Activated naive CD4-positive, alpha-beta T cell treated with anti-CD3 and anti-CD28 coated beads, Interleukin-2, amount 50 U/mL, for 72 hours (primary cell): ENCODE data around the gene GPC6. TPM values are rescaled to one million over a fixed set of nuclear protein-coding genes. Genes with fewer than 3 reads are reported as not detected.

Experiments
- ATAC-seq, 2 donors: fragments of 150-1000 bp; cut with Tn5 transposase; 2 replicates each; pipeline ENCODE4 v1.10.0; 2021; ENCODE audit warnings: mild to moderate bottlenecking in 2 of 2, moderate library complexity in 2 of 2
- DNase-seq, 2 donors: peaks; one replicate each; pipeline ENCODE4 v3.0.0; 2021 to 2022; ENCODE audit warnings: low spot score in 2 of 2
- H3K27ac Mint-ChIP-seq, 2 donors: one replicate each; pipeline ENCODE4 v1.8.0; 2022; ENCODE audit warnings: mild to moderate bottlenecking in 2 of 2, mixed read lengths in 2 of 2
- H3K36me3 Mint-ChIP-seq, 2 donors: one replicate each; pipeline ENCODE4 v1.8.0; 2022; ENCODE audit warnings: mixed read lengths in 2 of 2
- H3K9me3 Mint-ChIP-seq, 2 donors: one replicate each; pipeline ENCODE4 v1.8.0; 2022; ENCODE audit warnings: mixed read lengths in 2 of 2
- total RNA-seq, 2 donors: library from RNA; stranded (reverse); gene quantifications; one replicate each; pipeline ENCODE4 v1.2.3, GENCODE V29; 2022

The GPC6 gene
- total RNA-seq, 2 donors from 2014 or later: not detected

GRCh38 chr13:94030415-94031119, 804.0 kb downstream of the GPC6 start:
- no peak overlapping the region for H3K27ac Mint-ChIP-seq
- no peak for DNase-seq
- peaks cover 0 to 3% of the 10 kb centered on the region in 2 donors for H3K9me3 Mint-ChIP-seq
- ATAC-seq: no peak
- no peaks in the 10 kb centered on the region for H3K36me3 Mint-ChIP-seq

GRCh38 chr13:94031609-94032008, 805.0 kb downstream of the GPC6 start:
- no peaks in the 10 kb centered on the region for H3K36me3 Mint-ChIP-seq
- DNase-seq: no peak
- no peak overlapping the region for H3K27ac Mint-ChIP-seq
- ATAC-seq: no peak
- peaks cover 0 to 3% of the 10 kb centered on the region in 2 donors for H3K9me3 Mint-ChIP-seq

- H3K36me3 Mint-ChIP-seq: no peaks in the 10 kb centered on the region
- no peak for ATAC-seq
- H3K9me3 Mint-ChIP-seq: peaks cover 0 to 3% of the 10 kb centered on the region in 2 donors
- DNase-seq: no peak
- no peak overlapping the region for H3K27ac Mint-ChIP-seq
Observed at GRCh38 chr13:94033098-94033497, 806.5 kb downstream of the GPC6 start.

GRCh38 chr13:94033830-94034642, 807.4 kb downstream of the GPC6 start:
- DNase-seq: no peak
- Mint-ChIP-seq H3K27ac (no peak overlapping the region), H3K9me3 (peaks cover 0 to 3% of the 10 kb centered on the region in 2 donors), H3K36me3 (no peaks in the 10 kb centered on the region)
- ATAC-seq: no peak

GRCh38 chr13:94050039-94050438, 823.4 kb downstream of the GPC6 start:
- H3K27ac Mint-ChIP-seq: no peak overlapping the region
- H3K9me3 Mint-ChIP-seq: no peaks in the 10 kb centered on the region
- DNase-seq: no peak
- no peak for ATAC-seq
- H3K36me3 Mint-ChIP-seq: no peaks in the 10 kb centered on the region

GRCh38 chr13:94050686-94051085, 824.1 kb downstream of the GPC6 start:
- DNase-seq (no peak), ATAC-seq (no peak)
- Mint-ChIP-seq H3K36me3 (no peaks in the 10 kb centered on the region), H3K27ac (no peak overlapping the region), H3K9me3 (no peaks in the 10 kb centered on the region)

- Mint-ChIP-seq H3K36me3 (no peaks in the 10 kb centered on the region), H3K27ac (no peak overlapping the region), H3K9me3 (no peaks in the 10 kb centered on the region)
- ATAC-seq (no peak), DNase-seq (no peak)
Observed at GRCh38 chr13:94053986-94054593, 827.5 kb downstream of the GPC6 start.

- no peak for ATAC-seq
- Mint-ChIP-seq H3K27ac (peak overlapping the region in 1 of 2 donors; percentile 6), H3K36me3 (no peaks in the 10 kb centered on the region)
Observed at GRCh38 chr13:94056362-94056990, 829.9 kb downstream of the GPC6 start.

GRCh38 chr13:94057618-94058186, 831.1 kb downstream of the GPC6 start:
- DNase-seq (no peak), ATAC-seq (no peak)
- Mint-ChIP-seq H3K36me3 (no peaks in the 10 kb centered on the region), H3K27ac (no peak overlapping the region), H3K9me3 (no peaks in the 10 kb centered on the region)

More at GRCh38 chr13:94056362-94056990, 829.9 kb downstream of the GPC6 start:
- DNase-seq: no peak
- no peaks in the 10 kb centered on the region for H3K9me3 Mint-ChIP-seq

GRCh38 chr13:94058821-94059360, 832.3 kb downstream of the GPC6 start:
- DNase-seq: no peak
- H3K9me3 Mint-ChIP-seq: no peaks in the 10 kb centered on the region
- H3K27ac Mint-ChIP-seq: no peak overlapping the region
- no peaks in the 10 kb centered on the region for H3K36me3 Mint-ChIP-seq
- ATAC-seq: no peak

GRCh38 chr13:94061301-94061700, 834.7 kb downstream of the GPC6 start:
- no peak for ATAC-seq
- Mint-ChIP-seq H3K9me3 (no peaks in the 10 kb centered on the region), H3K27ac (no peak overlapping the region), H3K36me3 (no peaks in the 10 kb centered on the region)
- DNase-seq: no peak

- no peak overlapping the region for H3K27ac Mint-ChIP-seq
- no peak for ATAC-seq
Observed at GRCh38 chr13:94063096-94063495, 836.5 kb downstream of the GPC6 start.

GRCh38 chr13:94063848-94064247, 837.2 kb downstream of the GPC6 start:
- Mint-ChIP-seq H3K9me3 (no peaks in the 10 kb centered on the region), H3K27ac (no peak overlapping the region), H3K36me3 (no peaks in the 10 kb centered on the region)
- ATAC-seq (no peak), DNase-seq (no peak)

More at GRCh38 chr13:94063096-94063495, 836.5 kb downstream of the GPC6 start:
- DNase-seq: no peak
- Mint-ChIP-seq H3K9me3 (no peaks in the 10 kb centered on the region), H3K36me3 (no peaks in the 10 kb centered on the region)

- DNase-seq (no peak), ATAC-seq (no peak)
- no peaks in the 10 kb centered on the region for H3K36me3 Mint-ChIP-seq
- H3K9me3 Mint-ChIP-seq: peaks cover 4 to 8% of the 10 kb centered on the region in 2 donors
- H3K27ac Mint-ChIP-seq: no peak overlapping the region
Observed at GRCh38 chr13:94065741-94066140, 839.1 kb downstream of the GPC6 start.

- ATAC-seq (no peak), DNase-seq (no peak)
- no peak overlapping the region for H3K27ac Mint-ChIP-seq
- no peaks in the 10 kb centered on the region for H3K36me3 Mint-ChIP-seq
- peaks cover 4 to 8% of the 10 kb centered on the region in 2 donors for H3K9me3 Mint-ChIP-seq
Observed at GRCh38 chr13:94073007-94073744, 846.6 kb downstream of the GPC6 start.

- Mint-ChIP-seq H3K36me3 (no peaks in the 10 kb centered on the region), H3K9me3 (no peaks in the 10 kb centered on the region), H3K27ac (no peak overlapping the region)
- ATAC-seq: no peak
- DNase-seq: no peak
Observed at GRCh38 chr13:94079876-94080275, 853.3 kb downstream of the GPC6 start.
